HCT116 (cell line): ENCODE results near the gene TCP1. TPM values are rescaled to one million over a fixed set of nuclear protein-coding genes. Genes with fewer than 3 reads are reported as not detected.
"Not testable (repeated sequence)": the region's sequence is repeated elsewhere in the genome, so short reads cannot be mapped to it uniquely, and the experiment has no call there.

ENCODE experiments used
- ATAC-seq: fragments of 200-7000 bp; cut with Tn5 transposase; 2 replicates; pipeline ENCODE4 v1.9.1; 2020; ENCODE audit warnings: mild to moderate bottlenecking, moderate library complexity
- BruUV-seq: library from RNA; stranded (reverse); fragments of 400-500 nt; replicated peaks from 2 replicates; lab custom pipeline; 2021; lab: Mats Ljungman, UMichigan
- CTCF ChIA-PET: fragments of 300-600 bp; sonication (Branson Sonifier 250); formaldehyde crosslinking; loops from one replicate; lab custom pipeline; 2021; ENCODE audit warnings: antibody characterized with exemption; lab: Charles Lee
- POLR2A ChIA-PET: fragments of 300-600, 350-600 bp; sonication (Branson Sonifier 250); formaldehyde crosslinking; loops from one replicate; lab custom pipeline; 2021; ENCODE audit warnings: antibody characterized with exemption; lab: Charles Lee
- RAD21 ChIA-PET, 2 experiments: fragments of 300-600 bp; sonication (Branson Sonifier 250); formaldehyde crosslinking; loops; one replicate each; lab custom pipeline; 2023; ENCODE audit warnings: low total read pairs in 2 of 2; ENCODE audit not compliant: uncharacterized antibody in 2 of 2, unreplicated experiment in 2 of 2, low non-redundant PET in 1 of 2; lab: Charles Lee
- DNase-seq: peaks from one replicate; pipeline ENCODE4 v3.0.0-alpha.2; 2010; ENCODE audit warnings: low read depth, low spot score
- H2AFZ ChIP-seq: fragments of 200-600 bp; shearing (Covaris generic), sonication (generic); 2 replicates; pipeline ENCODE4 v1.6.1; 2017; ENCODE audit warnings: low read depth, mixed run types, mixed read lengths, antibody characterized with exemption, low read length; ENCODE audit not compliant: poor library complexity, severe bottlenecking
- H3K27ac ChIP-seq: 2 replicates; pipeline ENCODE4 v1.5.1; 2012; ENCODE audit warnings: low read depth, low read length
- H3K27me3 ChIP-seq: fragments of 200-600 bp; sonication (generic); 2 replicates; pipeline ENCODE4 v1.6.1; 2016; ENCODE audit warnings: mixed run types, low read length, mixed read lengths; ENCODE audit not compliant: insufficient read depth
- H3K36me3 ChIP-seq, 2 experiments: fragments of 200-500 bp in 1 of 2; fragments of 200-600 bp in 1 of 2; sonication (Bioruptor generic) in 1 of 2; sonication (generic) in 1 of 2; 2 replicates each; pipeline versions ENCODE4 v1.5.1 to v1.6.1; 2014 to 2016; ENCODE audit warnings: low read length in 2 of 2, inconsistent platforms in 1 of 2, mixed read lengths in 1 of 2, mixed run types in 1 of 2; ENCODE audit not compliant: insufficient read depth in 2 of 2, control insufficient read depth in 1 of 2
- H3K4me1 ChIP-seq, 2 experiments: fragments of 200-600 bp in 1 of 2; sonication (generic) in 1 of 2; 2 replicates each; pipeline versions ENCODE4 v1.5.1 to v1.6.1; 2012 to 2017; ENCODE audit warnings: low read length in 2 of 2, inconsistent platforms in 1 of 2, mild to moderate bottlenecking in 1 of 2, mixed read lengths in 1 of 2, mixed run types in 1 of 2, moderate library complexity in 1 of 2; ENCODE audit not compliant: insufficient read depth in 2 of 2, control insufficient read depth in 1 of 2
- H3K4me2 ChIP-seq: fragments of 200-600 bp; sonication (generic); 2 replicates; pipeline ENCODE4 v1.6.1; 2017; ENCODE audit warnings: mixed run types, low read length, mixed read lengths
- H3K4me3 ChIP-seq, 2 experiments: fragments of 200-600 bp in 1 of 2; sonication (generic) in 1 of 2; replicated peaks in 1 of 2; 2 replicates each; pipeline ENCODE4 v1.5.1; 2011 to 2016; ENCODE audit warnings: low read length in 2 of 2, control low read depth in 1 of 2, low read depth in 1 of 2, mild to moderate bottlenecking in 1 of 2, mixed read lengths in 1 of 2, mixed run types in 1 of 2
- H3K79me2 ChIP-seq: fragments of 200-600 bp; sonication (generic); 2 replicates; pipeline ENCODE4 v1.6.1; 2017; ENCODE audit warnings: mild to moderate bottlenecking, mixed run types, low read length, moderate library complexity, mixed read lengths; ENCODE audit not compliant: insufficient read depth
- H3K9ac ChIP-seq: fragments of 200-600 bp; sonication (generic); 2 replicates; pipeline ENCODE4 v1.6.1; 2016; ENCODE audit warnings: low read length, mixed read lengths
- H3K9me2 ChIP-seq: fragments of 200-600 bp; sonication (generic), shearing (Covaris generic); 2 replicates; pipeline ENCODE4 v1.6.1; 2017; ENCODE audit warnings: mixed run types, mild to moderate bottlenecking, moderate library complexity; ENCODE audit not compliant: insufficient read depth
- H3K9me3 ChIP-seq, 2 experiments: fragments of 200-500 bp in 1 of 2; fragments of 200-600 bp in 1 of 2; sonication (Bioruptor generic) in 1 of 2; sonication (generic) in 1 of 2; 2 replicates each; pipeline ENCODE4 v1.6.1; 2014 to 2017; ENCODE audit warnings: low read length in 2 of 2, mixed read lengths in 2 of 2, inconsistent platforms in 1 of 2, low read depth in 1 of 2, mild to moderate bottlenecking in 1 of 2, mixed run types in 1 of 2, moderate library complexity in 1 of 2; ENCODE audit not compliant: control insufficient read depth in 1 of 2, insufficient read depth in 1 of 2
- H4K20me1 ChIP-seq: fragments of 200-600 bp; sonication (generic), shearing (Covaris generic); 2 replicates; pipeline ENCODE4 v1.6.1; 2017; ENCODE audit warnings: mixed run types, mild to moderate bottlenecking, moderate library complexity; ENCODE audit not compliant: insufficient read depth
- JUND ChIP-seq: IDR thresholded peaks from 2 replicates; pipeline ENCODE4 v1.6.1; 2012
- SRF ChIP-seq: IDR thresholded peaks from 2 replicates; pipeline ENCODE4 v1.6.1; 2012; ENCODE audit warnings: low read depth
- YY1 ChIP-seq: IDR thresholded peaks from 2 replicates; pipeline ENCODE4 v1.6.1; 2011; ENCODE audit warnings: low read length, low read depth, moderate library complexity, mild to moderate bottlenecking; ENCODE audit not compliant: insufficient replicate concordance; ENCODE audit errors: extremely low read depth
- intact Hi-C: fragments of 100-400 bp; cut with micrococcal nuclease; formaldehyde crosslinking; loops from 2 replicates; pipeline ENCODE4 v1.10.0; 2022
- total RNA-seq: library from RNA; stranded (reverse); gene quantifications from one replicate; pipeline ENCODE4 v1.2.1, GENCODE V29; 2021; ENCODE audit not compliant: unreplicated experiment

TCP1 gene
- total RNA-seq, 1 experiment from 2014 or later = 447 TPM

GRCh38 chr6:159733395-159733794, 56.0 kb downstream of the TCP1 start:
- H3K4me3 ChIP-seq, H2AFZ ChIP-seq, intact Hi-C loops, H3K9me3 ChIP-seq, ATAC-seq, H3K27me3 ChIP-seq, H3K4me2 ChIP-seq, BruUV-seq, H3K27ac ChIP-seq, RAD21 ChIA-PET, POLR2A ChIA-PET, H3K9ac ChIP-seq, DNase-seq, CTCF ChIA-PET, H3K9me2 ChIP-seq: not testable (repeated sequence)
- Histone ChIP-seq H4K20me1 (peaks cover 50% of the 10 kb centered on the region), H3K36me3 (peaks cover 9 to 21% of the 10 kb centered on the region in 2 experiments; a peak in 3 of 4 replicates), H3K79me2 (peaks cover 100% of the 10 kb centered on the region), H3K4me1 (peaks cover 3 to 20% of the 10 kb centered on the region in 2 experiments; a peak in 3 of 4 replicates)

- RAD21 ChIA-PET, DNase-seq, ATAC-seq, H3K4me2 ChIP-seq, H3K9me2 ChIP-seq, CTCF ChIA-PET, BruUV-seq, H2AFZ ChIP-seq, H3K4me3 ChIP-seq, H3K9ac ChIP-seq, H3K27me3 ChIP-seq, H3K27ac ChIP-seq, intact Hi-C loops, H3K9me3 ChIP-seq: not testable (repeated sequence)
- H4K20me1 ChIP-seq = peaks cover 46% of the 10 kb centered on the region
- peaks cover 3 to 20% of the 10 kb centered on the region in 2 experiments; a peak in 3 of 4 replicates for H3K4me1 ChIP-seq
- POLR2A ChIA-PET = interaction anchor here (1.8 kb wide), 1 partner anchor 57 kb away, joined by 4 read pairs; the partner anchor contains the start of genes MRPL18 and TCP1
- H3K36me3 ChIP-seq = peaks cover 9 to 14% of the 10 kb centered on the region in 2 experiments; a peak in 3 of 4 replicates
- peaks cover 100% of the 10 kb centered on the region for H3K79me2 ChIP-seq
These were observed 56.9 kb downstream of the TCP1 start for GRCh38 chr6:159732550-159732949.

GRCh38 chr6:159730332-159730676, 59.1 kb downstream of the TCP1 start:
- Histone ChIP-seq H3K27ac (no peak overlapping the region), H3K9me2 (no peaks in the 10 kb centered on the region), H3K4me3 (no peak overlapping the region), H2AFZ (no peak overlapping the region), H4K20me1 (peaks cover 35% of the 10 kb centered on the region; the same call in 1 of the 2 replicates), H3K27me3 (no peaks in the 10 kb centered on the region), H3K36me3 (peaks cover 0 to 14% of the 10 kb centered on the region in 2 experiments; a peak in 2 of 4 replicates), H3K9me3 (no peaks in the 10 kb centered on the region), H3K9ac (no peak overlapping the region), H3K4me1 (peaks cover 4 to 28% of the 10 kb centered on the region in 2 experiments; a peak in 3 of 4 replicates), H3K4me2 (no peak overlapping the region), H3K79me2 (peaks cover 94% of the 10 kb centered on the region)
- ChIA-PET CTCF (no interaction called here), POLR2A (no interaction called here), RAD21 (no interaction called here)
- no TSS peak for BruUV-seq
- intact Hi-C loops = no loop called here
- no peak for ATAC-seq
- DNase-seq = no peak
- TF ChIP-seq SRF (no peak), JUND (no peak), YY1 (no peak)
